NCI-H2081 (cell line): ENCODE measurements around the gene STPG2.
A peak's percentile ranks its signal among the peaks of the same experiment; 100 is the strongest.

ENCODE experiments used
- DNase-seq, 2 experiments: peaks; one replicate each; lab custom pipeline; 2025; lab: John Stamatoyannopoulos, UW

Gene STPG2

DNA sequence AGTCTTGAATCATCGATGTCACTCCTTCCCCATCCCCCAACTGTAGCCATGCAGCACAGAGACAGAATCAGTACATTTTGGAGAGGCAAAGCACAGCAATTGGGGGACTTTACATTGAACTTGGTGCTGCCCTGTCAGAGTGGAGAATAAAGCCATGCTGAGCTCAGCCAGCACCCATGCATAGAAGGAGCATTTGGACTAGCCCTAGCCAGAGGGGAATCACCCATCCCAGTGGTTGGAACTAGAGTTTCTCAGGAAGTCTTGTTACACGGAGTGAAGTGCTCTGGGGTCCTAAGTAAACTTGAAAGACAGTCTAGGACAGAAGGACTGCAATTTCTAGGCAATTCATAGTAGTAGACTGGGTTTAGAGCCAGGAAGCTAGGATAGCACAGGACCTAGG, 49.6 kb downstream of the STPG2 start:
- DNase-seq: no peak

DNA sequence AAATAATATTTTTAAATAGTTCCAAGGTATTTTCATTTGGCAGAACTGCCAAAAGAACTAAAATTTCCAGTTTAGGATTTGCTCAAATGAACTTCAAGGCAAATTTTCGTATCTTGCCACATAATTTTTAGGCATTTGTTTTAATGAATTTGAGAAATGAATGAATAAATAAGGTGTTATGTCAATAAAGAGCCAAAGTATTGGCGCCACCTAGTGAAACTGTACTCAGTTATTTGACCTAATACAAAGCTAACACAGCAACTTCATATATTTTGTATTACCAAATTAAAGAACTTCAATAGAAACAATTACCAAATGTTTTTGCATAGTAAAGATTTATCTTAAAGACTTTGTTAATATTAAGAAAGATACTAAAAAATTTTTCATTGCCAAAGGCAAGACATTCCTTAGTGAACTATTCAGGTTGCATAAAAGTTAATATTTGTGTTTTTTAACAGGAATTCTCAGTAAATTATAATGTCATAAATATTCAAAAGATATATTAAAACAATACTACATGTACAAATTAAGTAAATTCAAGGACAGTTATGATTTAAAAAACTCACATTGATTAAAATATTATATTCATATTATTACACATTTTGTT, 50.3 kb downstream of the STPG2 start:
- DNase-seq: peak in 1 of 2 experiments; percentile 21

DNA sequence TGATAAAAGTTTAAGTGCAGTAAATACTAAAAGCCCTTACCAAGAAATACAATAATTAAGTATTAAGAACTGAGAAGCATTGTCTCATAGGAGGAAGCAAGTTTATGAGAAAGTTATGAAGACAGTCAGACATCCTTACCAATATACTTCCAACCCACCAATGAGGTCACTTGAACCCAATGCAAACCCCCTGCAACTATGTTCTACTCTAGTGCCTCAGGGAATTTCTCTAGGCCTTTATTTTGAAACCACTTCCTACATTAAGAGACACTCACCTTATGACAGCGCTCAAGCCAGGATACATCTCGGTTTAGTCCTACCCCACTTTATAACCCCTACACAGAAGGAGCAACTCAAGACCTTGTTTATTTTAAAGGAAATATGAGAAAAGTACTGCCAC, 61.3 kb downstream of the STPG2 start:
- no peak for DNase-seq

DNA sequence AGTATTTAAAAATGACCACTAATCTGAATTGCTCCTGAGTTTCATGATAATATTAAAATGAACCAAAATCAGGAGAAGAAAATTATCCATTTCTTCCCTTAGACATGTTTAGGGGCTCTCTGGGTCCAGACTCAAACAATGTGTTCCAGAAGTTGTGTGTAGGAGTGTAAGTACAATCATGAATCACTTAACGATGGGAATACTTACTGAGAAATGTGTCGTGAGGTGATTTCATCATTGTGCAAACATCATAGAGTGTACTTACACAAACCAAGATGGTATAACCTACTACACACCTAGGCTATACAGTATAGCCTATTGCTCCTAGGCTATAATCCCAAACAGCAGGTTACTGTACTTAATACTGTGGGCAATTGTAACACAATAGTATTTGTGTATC, 74.8 kb downstream of the STPG2 start:
- DNase-seq: no peak

DNA sequence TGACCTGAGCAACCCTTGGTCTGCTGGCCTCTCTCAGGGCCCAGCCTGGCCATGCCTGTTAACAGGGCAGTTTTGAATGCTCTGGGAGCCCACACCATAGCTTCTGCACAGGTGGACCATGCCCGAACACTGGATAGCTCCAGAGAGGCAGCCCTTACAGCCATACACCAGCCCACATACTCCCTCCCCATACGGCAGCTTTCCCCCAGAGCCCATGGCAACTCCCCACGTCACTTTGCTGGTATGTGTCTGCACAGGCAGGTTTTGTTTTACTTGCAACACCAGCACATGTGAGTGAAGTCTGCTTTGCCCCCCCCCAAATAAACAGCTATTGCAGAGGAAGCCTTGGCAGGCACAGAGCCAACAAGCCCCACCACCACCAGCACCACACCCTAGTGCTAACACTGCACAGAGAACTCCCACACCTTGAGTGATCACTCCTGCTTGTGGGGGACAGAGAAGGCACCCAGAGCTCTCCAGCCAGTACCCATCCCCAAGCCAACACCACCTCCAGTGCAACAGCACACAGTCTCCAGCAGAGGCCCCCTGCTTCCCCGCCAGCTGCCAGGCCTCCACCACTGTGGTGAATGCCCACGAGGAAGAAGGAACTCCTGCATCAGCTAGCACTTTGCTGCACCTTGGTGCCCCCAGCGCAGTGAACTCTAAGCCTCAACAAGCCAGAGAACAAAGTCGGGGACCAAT, 87.3 kb downstream of the STPG2 start:
- no peak for DNase-seq

DNA sequence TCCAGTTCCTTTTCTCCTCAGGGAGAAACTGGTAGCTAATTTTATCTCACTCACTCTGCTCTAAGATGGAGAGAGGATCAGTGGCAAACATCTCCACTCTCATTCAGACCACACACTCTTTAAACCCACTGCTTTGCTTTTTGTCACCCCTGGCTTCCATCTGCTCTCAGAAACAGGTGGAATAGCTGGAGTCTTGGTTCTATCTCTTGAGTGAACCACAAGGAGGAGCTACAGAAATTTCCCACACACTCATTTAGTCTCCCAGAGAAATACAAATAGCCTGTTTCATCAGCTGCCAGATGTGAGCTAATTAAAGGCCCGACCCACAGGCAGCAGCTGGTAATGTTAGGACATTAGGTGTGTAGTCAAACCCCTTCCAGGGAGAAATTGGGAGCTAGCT, 96.6 kb downstream of the STPG2 start:
- no peak for DNase-seq

DNA sequence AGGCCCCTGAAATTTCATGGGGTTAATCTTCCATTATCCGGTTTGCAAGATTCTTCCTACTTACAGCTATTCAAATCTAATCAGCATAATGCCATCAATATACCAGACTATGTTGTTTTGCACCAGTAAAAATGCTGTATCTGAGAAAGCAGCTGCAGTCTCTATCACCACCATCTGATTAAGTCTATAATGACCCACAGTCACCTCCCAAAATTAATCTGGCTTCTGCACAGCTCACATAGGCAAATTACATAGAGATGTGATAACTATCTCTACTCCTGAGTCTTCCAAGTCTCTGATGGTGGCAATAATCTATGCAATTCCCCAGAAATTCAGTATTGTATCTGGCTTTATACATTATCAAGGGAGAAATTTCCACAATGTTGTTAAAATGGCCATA, 113.2 kb downstream of the STPG2 start:
- no peak for DNase-seq

DNA sequence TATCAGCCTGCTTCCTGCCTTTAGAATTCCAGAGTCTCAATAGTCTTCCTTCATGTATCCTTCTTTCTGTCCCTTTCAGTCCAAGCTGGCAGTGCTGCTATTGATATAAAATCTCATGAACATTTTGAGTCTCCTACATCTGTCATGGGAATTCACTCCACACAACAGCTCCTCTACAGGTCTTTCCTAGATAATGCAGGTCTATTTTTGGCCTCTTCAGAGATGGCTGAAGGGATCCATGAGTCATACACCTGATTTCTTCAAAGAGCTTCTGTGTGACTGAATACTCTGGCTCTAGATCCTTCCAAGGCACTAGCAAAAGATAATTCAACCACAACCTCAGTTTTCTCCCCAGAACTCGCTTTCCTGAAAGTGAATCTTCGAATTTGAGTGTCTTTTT, 115.4 kb downstream of the STPG2 start:
- DNase-seq: no peak

DNA sequence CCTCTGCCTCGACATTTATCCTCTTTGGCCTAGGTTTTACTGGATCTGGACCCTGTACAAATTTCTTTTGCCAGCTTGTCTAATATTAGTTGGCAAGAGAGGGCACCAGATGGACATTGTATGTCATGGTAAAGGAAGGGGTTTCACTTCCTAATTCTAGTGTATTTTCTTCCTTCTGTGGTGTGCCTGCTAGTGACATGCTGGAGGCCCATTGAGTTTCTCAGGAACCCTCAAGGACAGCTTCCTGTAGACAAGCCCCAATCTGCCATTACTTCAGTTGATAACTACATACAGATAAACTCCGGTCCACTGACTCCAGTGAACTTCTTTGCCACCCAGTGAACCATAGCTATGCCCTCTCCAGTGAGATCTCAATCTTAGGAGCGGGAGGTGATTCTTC, 116.9 kb downstream of the STPG2 start:
- no peak for DNase-seq

DNA sequence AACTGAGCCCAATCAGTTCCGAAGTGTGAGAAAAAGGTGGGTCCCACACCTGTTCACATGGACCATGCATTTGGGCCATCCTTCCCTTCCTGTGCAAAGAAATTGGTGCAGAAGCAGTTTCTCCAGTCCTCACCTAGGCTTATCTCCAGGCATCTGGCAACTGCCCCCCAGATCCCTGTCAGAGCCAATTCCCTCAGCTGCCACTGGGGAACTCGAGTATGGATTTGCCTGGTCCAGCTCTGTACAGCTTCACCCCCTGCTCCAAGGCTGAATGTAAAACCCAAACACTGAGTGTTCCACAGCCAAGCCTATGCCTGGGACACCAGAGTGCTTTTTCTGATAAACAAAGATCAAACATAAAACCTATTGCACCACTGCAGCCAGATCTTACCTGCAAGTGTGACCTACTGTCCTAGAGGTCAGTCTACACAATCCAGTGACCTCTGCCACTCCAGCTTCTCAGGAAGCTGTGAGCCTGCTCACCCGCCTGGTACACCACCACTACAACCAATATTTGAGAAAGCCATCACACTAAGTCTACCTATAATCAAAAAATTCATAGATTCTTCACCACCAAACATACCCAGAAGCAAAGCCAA, 136.4 kb downstream of the STPG2 start:
- no peak for DNase-seq

DNA sequence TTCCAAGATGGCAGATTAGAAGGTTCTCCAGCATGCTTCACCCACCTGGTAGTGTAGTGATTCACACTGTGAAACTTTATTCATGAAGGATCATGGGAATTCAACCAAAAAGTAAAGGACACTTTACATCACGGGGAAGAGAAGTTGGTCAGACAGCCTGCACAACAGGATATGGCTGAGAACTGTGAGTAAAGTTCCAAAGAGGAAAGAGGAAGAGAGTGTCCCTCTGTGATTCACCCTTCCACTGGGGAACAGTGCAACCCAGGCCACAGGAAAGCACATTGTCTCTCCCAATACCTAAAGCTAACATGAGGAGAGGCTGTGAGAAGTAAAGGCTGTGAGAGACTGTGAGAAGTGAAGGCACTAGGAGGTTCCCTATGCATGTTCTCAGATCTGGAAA, 137.2 kb downstream of the STPG2 start:
- no peak for DNase-seq

DNA sequence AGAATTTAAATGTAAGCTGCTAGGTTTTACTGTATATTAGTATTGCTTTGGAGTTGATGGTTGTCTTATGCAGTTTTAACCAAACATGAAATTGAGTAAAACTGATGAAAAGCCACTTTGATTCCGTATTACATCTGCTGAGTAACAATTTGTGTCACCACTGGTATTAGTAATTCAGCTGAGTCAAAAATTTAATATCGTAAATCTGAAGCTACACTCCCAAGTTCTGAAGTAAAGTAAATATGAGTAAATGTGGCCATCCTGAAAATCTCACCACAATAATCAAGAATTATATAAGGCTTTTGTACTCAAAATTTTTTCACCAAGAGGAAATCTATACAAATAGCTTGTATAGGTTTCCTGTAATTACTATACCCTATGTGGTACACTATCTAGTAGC, 142.3 kb downstream of the STPG2 start:
- DNase-seq: no peak

DNA sequence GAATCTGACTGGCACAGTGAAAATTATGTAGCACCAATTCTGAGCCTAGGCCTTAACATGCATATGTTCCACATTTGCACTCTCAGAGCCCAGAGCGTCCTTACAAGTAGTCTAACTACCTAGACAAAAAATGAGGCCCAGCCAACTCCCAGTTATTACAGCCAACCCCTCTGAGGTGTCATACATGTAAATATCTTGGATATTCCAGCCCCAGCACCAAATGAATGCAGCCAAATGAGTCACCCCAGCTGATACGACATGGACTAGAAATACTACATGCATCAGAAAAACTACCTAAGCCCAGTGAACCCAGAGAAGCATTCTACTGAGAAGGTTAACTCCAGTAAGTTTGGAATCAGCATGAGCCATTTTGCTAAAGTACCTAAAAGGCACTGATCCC, 145.1 kb downstream of the STPG2 start:
- no peak for DNase-seq

DNA sequence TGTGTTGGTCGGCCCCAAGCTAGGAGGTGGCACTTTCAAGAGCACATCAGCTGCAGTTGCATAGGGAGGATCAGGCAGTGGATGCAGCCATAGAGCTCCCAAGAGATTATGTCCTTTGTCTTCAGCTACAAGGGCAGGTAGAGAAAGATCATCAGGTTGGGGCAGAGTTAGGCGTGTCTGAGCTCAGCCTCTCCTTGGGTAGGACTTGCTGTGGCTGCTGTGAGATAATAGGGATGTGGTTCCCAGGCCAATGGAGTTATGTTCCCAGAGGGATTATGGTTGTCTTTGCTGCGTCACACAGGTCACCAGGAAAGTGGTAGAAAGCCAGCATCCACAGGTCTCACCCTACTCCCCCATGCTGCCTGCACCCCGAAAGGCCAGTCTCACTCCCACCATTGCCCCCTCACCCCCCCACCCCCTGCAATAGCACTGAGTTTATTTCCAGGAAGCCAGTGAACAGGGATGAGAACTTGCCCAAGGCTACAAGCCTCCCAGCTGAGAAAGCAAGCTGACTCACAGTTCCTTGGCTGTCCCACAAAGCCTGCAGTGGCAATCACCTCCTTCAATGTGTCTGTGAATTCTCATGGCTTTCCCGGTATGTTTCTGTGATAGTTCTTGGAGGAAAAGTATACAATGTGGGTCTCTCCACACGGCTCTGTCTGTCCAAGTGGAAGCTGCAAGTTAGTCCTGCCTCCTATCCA, 148.4 kb downstream of the STPG2 start:
- DNase-seq: no peak

DNA sequence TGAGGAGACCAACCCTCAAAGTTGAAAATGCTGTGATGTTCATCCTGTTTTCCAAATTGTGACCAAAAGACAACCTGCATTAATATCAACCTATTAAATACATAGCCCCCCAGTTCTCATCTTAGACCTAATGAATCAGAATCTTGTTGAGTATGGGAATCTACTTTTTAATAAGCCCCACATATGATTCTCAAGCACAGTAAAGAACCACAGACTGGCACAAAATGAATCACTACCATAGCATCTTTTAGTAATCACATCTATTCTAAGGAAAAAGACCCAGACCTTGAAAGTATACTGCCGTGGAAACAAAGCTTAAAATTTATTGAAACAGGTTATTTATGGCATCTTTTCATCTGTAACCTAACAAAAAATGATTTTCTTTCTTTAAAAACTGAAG, 152.9 kb downstream of the STPG2 start:
- no peak for DNase-seq

DNA sequence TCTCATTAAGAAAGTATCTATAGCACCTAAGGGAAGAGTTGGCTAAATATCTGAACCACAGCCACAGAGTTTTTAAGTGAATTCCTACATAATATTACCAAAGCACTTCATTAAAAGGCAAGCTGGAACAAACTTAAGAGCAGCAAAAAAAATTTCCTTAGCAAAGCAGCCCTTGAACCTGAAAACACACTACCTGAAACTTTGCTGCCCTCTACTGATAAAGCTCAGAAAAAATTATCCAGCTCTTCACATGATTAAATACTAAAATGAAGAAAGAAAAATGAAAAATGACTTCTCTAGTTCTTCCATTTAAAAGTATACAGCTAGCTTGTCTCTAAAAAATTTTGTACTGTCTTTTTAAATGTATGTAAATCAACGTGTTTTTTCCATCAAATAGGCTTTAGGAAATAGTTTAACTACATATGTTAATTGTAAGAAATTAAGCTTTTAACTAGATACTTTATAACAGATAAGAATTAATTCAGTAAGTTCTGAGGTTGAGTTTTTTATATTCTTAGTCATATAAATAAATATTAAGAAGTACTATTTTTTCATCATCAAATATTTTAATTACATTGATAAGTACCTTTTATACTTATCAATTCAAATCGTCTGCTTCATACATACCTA, 156.1 kb downstream of the STPG2 start:
- DNase-seq: peak; percentile 27 to 30

DNA sequence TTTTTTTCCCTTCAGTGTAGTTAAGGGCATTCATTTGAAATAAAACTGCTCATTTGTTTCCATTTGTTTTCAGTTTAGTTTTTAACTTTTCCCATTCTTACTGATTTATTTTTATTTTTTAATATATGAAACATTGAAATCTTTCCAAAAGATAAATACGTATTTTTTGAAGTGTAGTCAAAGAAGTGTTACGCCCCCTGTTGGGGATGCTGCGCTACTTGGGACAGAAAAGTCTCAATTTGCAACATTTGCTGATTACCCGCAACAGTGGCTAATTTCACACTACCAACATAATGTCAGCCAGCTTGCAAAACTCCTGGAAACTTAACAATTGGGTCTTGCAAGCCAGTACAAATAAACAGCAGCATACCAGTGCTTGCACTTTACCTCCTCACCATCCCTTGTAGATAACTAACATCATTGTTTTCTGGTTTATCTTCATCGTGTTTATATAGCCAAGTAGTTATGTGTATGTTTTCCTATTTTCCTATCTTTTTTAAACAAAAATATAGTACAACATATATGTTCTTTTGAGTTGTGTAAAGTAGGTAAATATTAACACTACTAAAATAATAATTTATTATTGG, 158.6 kb downstream of the STPG2 start:
- no peak for DNase-seq

DNA sequence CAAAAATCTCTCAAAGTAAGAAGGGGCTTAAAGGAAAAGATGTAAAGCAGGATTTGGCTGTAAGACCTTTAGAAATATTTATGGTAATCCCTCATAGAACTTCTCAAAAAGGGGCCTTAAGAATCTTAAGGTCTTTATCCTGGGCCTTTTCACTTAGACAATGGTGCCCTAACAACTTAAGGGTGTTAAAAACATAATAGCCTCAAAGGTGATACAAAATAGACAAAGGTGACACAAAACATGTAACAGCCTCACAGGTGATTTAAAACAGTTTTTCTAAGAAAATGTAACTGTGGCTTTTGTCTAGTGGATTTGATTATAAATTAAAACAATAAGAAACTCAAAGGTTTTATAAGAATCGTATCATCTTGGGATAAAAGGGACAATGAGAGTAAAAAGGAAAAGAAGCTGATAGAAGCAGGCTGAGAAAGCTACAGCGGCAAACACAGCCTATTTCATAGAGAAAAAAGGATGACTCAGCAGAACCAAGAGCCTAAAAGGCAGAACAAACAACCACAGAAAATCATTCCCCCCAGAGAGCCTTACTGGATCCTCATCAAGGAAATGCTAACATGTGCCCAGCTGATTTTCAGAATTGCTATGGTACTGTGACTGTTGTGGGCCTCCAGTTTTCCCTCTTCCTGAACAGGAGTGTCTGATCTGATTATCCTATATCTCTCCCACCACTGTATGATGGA, 164.3 kb downstream of the STPG2 start:
- no peak for DNase-seq

DNA sequence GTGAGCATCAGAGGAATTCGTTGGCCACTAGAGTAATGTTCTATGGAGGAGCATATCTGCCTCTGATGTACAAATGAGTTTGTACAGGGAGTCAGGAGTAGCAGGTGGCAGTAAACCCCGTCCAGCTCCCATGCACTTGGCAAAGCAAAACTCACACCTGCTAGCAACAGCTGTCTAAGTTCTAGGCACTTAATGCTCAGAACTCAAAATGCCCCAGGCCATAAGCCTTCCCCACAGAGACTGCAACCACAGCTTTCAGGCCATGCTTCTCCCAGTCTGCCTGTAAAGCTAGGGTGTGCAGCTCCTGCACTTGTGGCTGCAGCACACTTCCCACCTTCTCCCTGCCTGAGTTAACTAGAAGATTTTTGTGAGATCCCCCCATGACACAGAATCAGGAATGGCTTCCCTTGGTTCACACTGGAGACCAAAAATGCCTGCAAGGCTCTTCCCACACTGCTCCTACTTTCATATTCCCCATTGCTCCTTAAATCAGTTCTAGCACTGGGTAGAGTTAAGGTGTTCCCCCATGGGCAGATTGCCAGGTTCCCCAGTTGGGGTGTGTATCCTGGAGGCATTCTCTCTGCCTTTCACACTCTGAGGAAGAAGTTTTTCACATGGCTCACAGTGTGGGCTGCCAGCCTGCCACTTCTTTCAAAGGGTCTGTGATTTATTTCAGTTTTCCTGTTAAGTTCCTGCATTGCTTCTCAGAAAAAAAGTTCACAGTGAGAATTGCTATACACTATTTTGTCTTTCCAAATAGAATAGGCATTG, 189.9 kb downstream of the STPG2 start:
- DNase-seq: no peak

DNA sequence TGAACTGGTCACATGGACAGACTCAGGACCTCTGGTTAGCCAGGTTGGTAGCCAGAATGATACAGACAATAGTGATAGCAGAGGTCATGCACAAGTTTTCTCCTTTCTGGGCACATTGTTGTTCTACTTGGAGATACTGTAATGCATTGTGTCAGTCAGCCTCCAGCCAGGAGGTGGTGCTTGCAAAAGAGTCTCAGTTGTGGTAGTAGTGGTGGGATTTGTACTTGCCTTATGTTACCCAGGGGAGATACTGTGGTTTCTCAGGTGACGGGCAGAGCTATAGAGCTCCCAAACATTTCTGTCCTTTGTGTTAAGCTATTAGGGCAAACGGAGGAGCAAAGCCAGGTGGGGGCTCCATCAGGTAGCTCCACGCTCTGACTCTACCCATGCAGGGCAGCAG, 190.5 kb downstream of the STPG2 start:
- no peak for DNase-seq

DNA sequence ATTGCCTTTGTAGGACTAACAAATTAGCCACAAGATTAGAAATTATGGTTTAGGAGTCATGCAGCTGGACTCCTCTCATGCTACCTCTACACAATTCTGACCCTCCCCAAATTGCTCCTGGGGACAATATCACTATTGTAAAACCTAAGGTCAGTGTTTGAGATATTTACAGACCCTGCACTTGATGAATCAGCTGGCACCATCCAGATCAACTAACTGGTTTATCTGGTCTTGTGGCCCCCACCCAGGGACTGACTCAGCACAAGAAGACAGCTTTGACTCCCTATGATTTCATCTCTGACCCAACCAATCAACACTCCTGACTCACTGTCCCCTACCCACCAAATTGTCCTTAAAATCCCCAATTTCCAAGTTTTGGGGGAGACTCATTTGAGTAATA, 192.4 kb downstream of the STPG2 start:
- no peak for DNase-seq
